ENCODE data around the gene ETNPPL. TPM values are rescaled to one million over a fixed set of nuclear protein-coding genes. Genes with fewer than 3 reads are reported as not detected.

ETNPPL gene
- total and polyA plus RNA-seq, 2 of the 13 experiments (the other 11 are each of a cell fraction or from before 2014, with no cell fraction given) = 1.4 to 6.0 TPM

- no peak for TF ChIP-seq ZBTB10 (CRISPR knock-in tag; IDR thresholded peaks at IDR 0.05; ENCODE audit: borderline replicate concordance)
- no peak for TF ChIP-seq BCLAF1 (IDR thresholded peaks at IDR 0.05)
- peak; percentile 69; the same call in 1 of the 2 replicates for TF ChIP-seq HNRNPL (IDR thresholded peaks at IDR 0.05; ENCODE audit: low read depth, low read length)
- TF ChIP-seq EEA1 (CRISPR knock-in tag; IDR thresholded peaks at IDR 0.05; ENCODE audit: borderline replicate concordance) = 0 out of 2 replicates have a peak, but pooled peaks have one; percentile 6
- TF ChIP-seq NONO (IDR thresholded peaks at IDR 0.05) = no peak
- 0 out of 2 replicates have a peak, but pooled peaks have one; percentile 34 for TF ChIP-seq NONO (CRISPR knock-in tag; conservative IDR thresholded peaks at IDR 0.05)
- TF ChIP-seq RNF2 (conservative IDR thresholded peaks at IDR 0.05; ENCODE audit: low read depth) = peak; percentile 76
- peak; percentile 79 for TF ChIP-seq ZNF605 (CRISPR knock-in tag; IDR thresholded peaks at IDR 0.05)
- peak; percentile 77; the same call in 1 of the 2 replicates for TF ChIP-seq ZNF276 (CRISPR knock-in tag; IDR thresholded peaks at IDR 0.05; ENCODE audit: low read depth)
- 0 out of 2 replicates have a peak, but pooled peaks have one; percentile 33 for TF ChIP-seq ZKSCAN5 (CRISPR knock-in tag; IDR thresholded peaks at IDR 0.05)
- peak; percentile 40; the same call in 1 of the 2 replicates for TF ChIP-seq NFAT5 (CRISPR knock-in tag; IDR thresholded peaks at IDR 0.05)
- TF ChIP-seq SALL1 (CRISPR knock-in tag; IDR thresholded peaks at IDR 0.05) = peak; percentile 73; the same call in 1 of the 2 replicates
- TF ChIP-seq ZNF446 (CRISPR knock-in tag; IDR thresholded peaks at IDR 0.05) = no peak
These were observed at the start of gene ETNPPL (continued) for GRCh38 chr4:108762559-108763225.

Measured in HepG2 (cell line).